ENCODE measurements around the gene CACHD1.

DNA sequence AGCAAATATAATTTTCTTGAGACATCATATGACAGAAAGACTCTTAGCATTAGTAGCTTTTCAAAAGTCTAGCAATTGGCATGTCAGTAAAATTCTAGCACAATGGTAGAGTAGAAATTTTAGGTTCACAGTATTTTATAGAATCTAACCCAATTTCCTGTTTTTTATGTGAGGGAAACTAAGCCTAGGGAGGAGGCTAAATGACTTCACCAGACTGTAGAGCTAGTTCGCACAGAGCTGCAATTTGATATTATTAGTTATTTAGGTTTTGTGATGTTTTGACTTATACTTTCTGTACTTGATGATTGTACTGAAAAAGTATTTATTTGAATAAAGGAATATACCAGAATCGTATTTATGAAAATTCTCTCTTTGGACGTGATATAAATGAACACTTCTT lies 68.5 kb downstream of the CACHD1 start:
- TF ChIP-seq KLF16 (IDR thresholded peaks at IDR 0.05): no peak
- TF ChIP-seq PCBP2 (IDR thresholded peaks at IDR 0.05; ENCODE audit: low read depth, low read length, poor library complexity, severe bottlenecking): no peak
- TF ChIP-seq ZFP36 (IDR thresholded peaks at IDR 0.05; ENCODE audit: low read depth, low read length, partially characterized antibody): no peak
- TF ChIP-seq TFE3 (CRISPR knock-in tag; IDR thresholded peaks at IDR 0.05): no peak
- no peak for TF ChIP-seq KDM1A (IDR thresholded peaks at IDR 0.05)
- TF ChIP-seq ATF4 (CRISPR knock-in tag; IDR thresholded peaks at IDR 0.05): no peak

All from K562 (cell line).